Measurements from ENCODE around the gene PDGFC. TPM values are rescaled to one million over a fixed set of nuclear protein-coding genes. Genes with fewer than 3 reads are reported as not detected.

The PDGFC gene
- total RNA-seq, 1 donor from 2014 or later, result 12.0 TPM

- DNase-seq (ENCODE audit: low spot score) (no peak), ATAC-seq (no peak)
- intact Hi-C loops (cut with DNase I), result no loop called here
These were observed 160.3 kb downstream of the PDGFC start for GRCh38 chr4:156811286-156811685.

GRCh38 chr4:156805696-156806095 is 165.9 kb downstream of the PDGFC start:
- intact Hi-C loops (cut with DNase I), result no loop called here
- DNase-seq (ENCODE audit: low spot score) (no peak), ATAC-seq (no peak)

GRCh38 chr4:156803056-156803455 is 168.5 kb downstream of the PDGFC start:
- intact Hi-C loops (cut with DNase I), result no loop called here
- ATAC-seq (no peak), DNase-seq (ENCODE audit: low spot score) (no peak)

- intact Hi-C loops (cut with DNase I), result no loop called here
- ATAC-seq, result no peak
- DNase-seq (ENCODE audit: low spot score), result no peak
These were observed 171.1 kb downstream of the PDGFC start for GRCh38 chr4:156800463-156800862.

- DNase-seq (ENCODE audit: low spot score) (no peak), ATAC-seq (no peak)
- intact Hi-C loops (cut with DNase I), result no loop called here
These were observed 172.4 kb downstream of the PDGFC start for GRCh38 chr4:156799121-156799589.

GRCh38 chr4:156798438-156798837 is 173.2 kb downstream of the PDGFC start:
- ATAC-seq (no peak), DNase-seq (ENCODE audit: low spot score) (no peak)
- intact Hi-C loops (cut with DNase I), result no loop called here

- ATAC-seq (no peak), DNase-seq (ENCODE audit: low spot score) (no peak)
- intact Hi-C loops (cut with DNase I), result no loop called here
These were observed 174.4 kb downstream of the PDGFC start for GRCh38 chr4:156797206-156797605.

- intact Hi-C loops (cut with DNase I), result no loop called here
These were observed 175.9 kb downstream of the PDGFC start for GRCh38 chr4:156795727-156796126.

GRCh38 chr4:156794863-156795262 is 176.7 kb downstream of the PDGFC start:
- ATAC-seq, result no peak
- intact Hi-C loops (cut with DNase I), result no loop called here
- DNase-seq (ENCODE audit: low spot score), result no peak

More at GRCh38 chr4:156795727-156796126, 175.9 kb downstream of the PDGFC start:
- ATAC-seq (no peak), DNase-seq (ENCODE audit: low spot score) (no peak)

- intact Hi-C loops (cut with DNase I), result no loop called here
- ATAC-seq (no peak), DNase-seq (ENCODE audit: low spot score) (no peak)
These were observed 179.0 kb downstream of the PDGFC start for GRCh38 chr4:156792462-156793085.

- DNase-seq (ENCODE audit: low spot score), result no peak
- intact Hi-C loops (cut with DNase I), result no loop called here
- ATAC-seq, result no peak
These were observed 180.7 kb downstream of the PDGFC start for GRCh38 chr4:156790866-156791265.

- no peak for DNase-seq (ENCODE audit: low spot score)
- no peak for ATAC-seq
- intact Hi-C loops (cut with DNase I), result no loop called here
These were observed 182.8 kb downstream of the PDGFC start for GRCh38 chr4:156788782-156789181.

- ATAC-seq (no peak), DNase-seq (ENCODE audit: low spot score) (no peak)
- intact Hi-C loops (cut with DNase I), result no loop called here
These were observed 184.9 kb downstream of the PDGFC start for GRCh38 chr4:156786713-156787112.

- ATAC-seq, result no peak
- DNase-seq (ENCODE audit: low spot score), result no peak
- intact Hi-C loops (cut with DNase I), result no loop called here
These were observed 186.6 kb downstream of the PDGFC start for GRCh38 chr4:156784970-156785369.

GRCh38 chr4:156783966-156784365 is 187.6 kb downstream of the PDGFC start:
- intact Hi-C loops (cut with DNase I), result no loop called here
- ATAC-seq (no peak), DNase-seq (ENCODE audit: low spot score) (no peak)

GRCh38 chr4:156782491-156782890 is 189.1 kb downstream of the PDGFC start:
- ATAC-seq (no peak), DNase-seq (ENCODE audit: low spot score) (no peak)
- intact Hi-C loops (cut with DNase I), result no loop called here

- intact Hi-C loops (cut with DNase I), result no loop called here
- ATAC-seq (no peak), DNase-seq (ENCODE audit: low spot score) (no peak)
These were observed 189.7 kb downstream of the PDGFC start for GRCh38 chr4:156781852-156782251.

- DNase-seq (ENCODE audit: low spot score), result no peak
- intact Hi-C loops (cut with DNase I), result no loop called here
- no peak for ATAC-seq
These were observed 191.8 kb downstream of the PDGFC start for GRCh38 chr4:156779774-156780173.

GRCh38 chr4:156779042-156779441 is 192.6 kb downstream of the PDGFC start:
- no peak for ATAC-seq
- intact Hi-C loops (cut with DNase I), result no loop called here
- DNase-seq (ENCODE audit: low spot score), result no peak

- ATAC-seq (no peak), DNase-seq (ENCODE audit: low spot score) (no peak)
- intact Hi-C loops (cut with DNase I), result no loop called here
These were observed 193.0 kb downstream of the PDGFC start for GRCh38 chr4:156778606-156779005.

- intact Hi-C loops (cut with DNase I), result no loop called here
- ATAC-seq (no peak), DNase-seq (ENCODE audit: low spot score) (no peak)
These were observed 193.5 kb downstream of the PDGFC start for GRCh38 chr4:156778093-156778492.
